Measurements from ENCODE around the gene GCM1. TPM values are rescaled to one million over a fixed set of nuclear protein-coding genes. Genes with fewer than 3 reads are reported as not detected.
"Not testable (repeated sequence)": the region's sequence is repeated elsewhere in the genome, so short reads cannot be mapped to it uniquely, and the experiment has no call there.

The GCM1 gene
- total RNA-seq, 1 experiment from 2014 or later = 0.24 TPM

- Histone ChIP-seq H3K4me3 (ENCODE audit: low read depth, low read length, poor library complexity, severe bottlenecking) (no peak overlapping the region), H3K9me3 (ENCODE audit: low read depth, low read length, poor library complexity, severe bottlenecking) (peaks cover 4% of the 10 kb centered on the region), H3K27ac (ENCODE audit: low read depth, low read length, poor library complexity, severe bottlenecking) (no peak overlapping the region), H3K4me1 (ENCODE audit: insufficient read depth, low read length, poor library complexity, severe bottlenecking) (no peaks in the 10 kb centered on the region), H3K27me3 (replicated peaks; ENCODE audit: insufficient read depth, low read depth, low read length, poor library complexity) (no peaks in the 10 kb centered on the region), H3K36me3 (ENCODE audit: insufficient read depth, low read length, poor library complexity, severe bottlenecking) (no peaks in the 10 kb centered on the region)
- no peak for DNase-seq (ENCODE audit: low spot score)
- ChIA-PET CTCF (no interaction called here), POLR2A (ENCODE audit: low non-redundant PET) (no interaction called here)
- BruUV-seq (replicated peaks) = no TSS peak
- TF ChIP-seq CTCF (conservative IDR thresholded peaks at IDR 0.05; ENCODE audit: low read depth, low read length) (no peak), EZH2 (IDR thresholded peaks at IDR 0.05; ENCODE audit: borderline replicate concordance, low read depth, low read length, poor library complexity, severe bottlenecking) (no peak)
- intact Hi-C loops (cut with micrococcal nuclease; ENCODE audit: unreplicated experiment) = no loop called here
Observed at GRCh38 chr6:53161481-53162009, 12.9 kb upstream of the GCM1 start.

- intact Hi-C loops (cut with micrococcal nuclease; ENCODE audit: unreplicated experiment) = no loop called here
- Histone ChIP-seq H3K36me3 (ENCODE audit: insufficient read depth, low read length, poor library complexity, severe bottlenecking) (no peaks in the 10 kb centered on the region), H3K27me3 (replicated peaks; ENCODE audit: insufficient read depth, low read depth, low read length, poor library complexity) (no peaks in the 10 kb centered on the region), H3K4me1 (ENCODE audit: insufficient read depth, low read length, poor library complexity, severe bottlenecking) (no peaks in the 10 kb centered on the region), H3K9me3 (ENCODE audit: low read depth, low read length, poor library complexity, severe bottlenecking) (peaks cover 4% of the 10 kb centered on the region), H3K4me3 (ENCODE audit: low read depth, low read length, poor library complexity, severe bottlenecking) (no peak overlapping the region), H3K27ac (ENCODE audit: low read depth, low read length, poor library complexity, severe bottlenecking) (no peak overlapping the region)
- no peak for TF ChIP-seq EZH2 (IDR thresholded peaks at IDR 0.05; ENCODE audit: borderline replicate concordance, low read depth, low read length, poor library complexity, severe bottlenecking)
- no peak for TF ChIP-seq CTCF (conservative IDR thresholded peaks at IDR 0.05; ENCODE audit: low read depth, low read length)
- POLR2A ChIA-PET (ENCODE audit: low non-redundant PET) = no interaction called here
- BruUV-seq (replicated peaks) = no TSS peak
- CTCF ChIA-PET = no interaction called here
- peak; percentile 13 for DNase-seq (ENCODE audit: low spot score)
Observed at GRCh38 chr6:53159558-53159957, 10.9 kb upstream of the GCM1 start.

- CTCF ChIA-PET; DNase-seq (ENCODE audit: low spot score); H3K4me1 ChIP-seq (ENCODE audit: insufficient read depth, low read length, poor library complexity, severe bottlenecking); intact Hi-C loops (cut with micrococcal nuclease; ENCODE audit: unreplicated experiment); H3K4me3 ChIP-seq (ENCODE audit: low read depth, low read length, poor library complexity, severe bottlenecking); BruUV-seq (replicated peaks); H3K9me3 ChIP-seq (ENCODE audit: low read depth, low read length, poor library complexity, severe bottlenecking); POLR2A ChIA-PET (ENCODE audit: low non-redundant PET); H3K36me3 ChIP-seq (ENCODE audit: insufficient read depth, low read length, poor library complexity, severe bottlenecking); H3K27ac ChIP-seq (ENCODE audit: low read depth, low read length, poor library complexity, severe bottlenecking); H3K27me3 ChIP-seq (replicated peaks; ENCODE audit: insufficient read depth, low read depth, low read length, poor library complexity): not testable (repeated sequence)
Observed at GRCh38 chr6:53158076-53158475, 9.4 kb upstream of the GCM1 start.

- H3K9me3 ChIP-seq (ENCODE audit: low read depth, low read length, poor library complexity, severe bottlenecking); H3K4me1 ChIP-seq (ENCODE audit: insufficient read depth, low read length, poor library complexity, severe bottlenecking); BruUV-seq (replicated peaks); H3K36me3 ChIP-seq (ENCODE audit: insufficient read depth, low read length, poor library complexity, severe bottlenecking); H3K4me3 ChIP-seq (ENCODE audit: low read depth, low read length, poor library complexity, severe bottlenecking); CTCF ChIA-PET; intact Hi-C loops (cut with micrococcal nuclease; ENCODE audit: unreplicated experiment); POLR2A ChIA-PET (ENCODE audit: low non-redundant PET); DNase-seq (ENCODE audit: low spot score); H3K27me3 ChIP-seq (replicated peaks; ENCODE audit: insufficient read depth, low read depth, low read length, poor library complexity); H3K27ac ChIP-seq (ENCODE audit: low read depth, low read length, poor library complexity, severe bottlenecking): not testable (repeated sequence)
Observed at GRCh38 chr6:53155279-53155678, 6.6 kb upstream of the GCM1 start.
